ENCODE results near the gene GSTM1.
"Not testable (repeated sequence)": the region's sequence is repeated elsewhere in the genome, so short reads cannot be mapped to it uniquely, and the experiment has no call there.

The GSTM1 gene

DNA sequence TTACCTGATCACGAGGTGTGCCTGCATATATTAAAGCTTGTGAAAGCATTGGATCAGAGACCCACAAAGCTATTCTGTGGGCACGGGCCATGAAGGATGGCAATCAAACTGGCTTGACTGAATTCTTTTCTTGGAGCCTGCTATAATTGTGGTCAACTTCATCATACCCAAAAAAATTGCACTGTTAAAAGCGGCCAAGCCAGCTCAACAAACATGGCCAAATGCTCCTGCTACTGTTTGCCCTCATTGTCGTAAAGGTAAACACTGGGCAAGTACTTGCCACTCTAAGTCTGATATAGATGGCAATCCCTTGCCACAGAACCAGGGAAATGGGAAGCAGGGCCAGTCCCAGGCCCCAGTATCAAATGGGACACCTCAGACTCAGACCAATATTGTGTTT, 17.8 kb downstream of the GSTM1 start:
- DNase-seq (ENCODE audit: low read depth), result no peak
- H3K27me3 ChIP-seq (replicated peaks; ENCODE audit: control insufficient read depth, insufficient read depth, low read length), result no peaks in the 10 kb centered on the region
- no peaks in the 10 kb centered on the region for H3K36me3 ChIP-seq (ENCODE audit: control insufficient read depth, insufficient read depth, low read length, severe bottlenecking)
- peaks cover 6% of the 10 kb centered on the region for H3K9me3 ChIP-seq (ENCODE audit: control insufficient read depth, low read length)
- H3K4me3 ChIP-seq (ENCODE audit: low read length), result no peak overlapping the region
- no peak overlapping the region for H3K9ac ChIP-seq (ENCODE audit: low read length)
- no peaks in the 10 kb centered on the region for H3K4me1 ChIP-seq (ENCODE audit: control insufficient read depth, insufficient read depth, low read length)

DNA sequence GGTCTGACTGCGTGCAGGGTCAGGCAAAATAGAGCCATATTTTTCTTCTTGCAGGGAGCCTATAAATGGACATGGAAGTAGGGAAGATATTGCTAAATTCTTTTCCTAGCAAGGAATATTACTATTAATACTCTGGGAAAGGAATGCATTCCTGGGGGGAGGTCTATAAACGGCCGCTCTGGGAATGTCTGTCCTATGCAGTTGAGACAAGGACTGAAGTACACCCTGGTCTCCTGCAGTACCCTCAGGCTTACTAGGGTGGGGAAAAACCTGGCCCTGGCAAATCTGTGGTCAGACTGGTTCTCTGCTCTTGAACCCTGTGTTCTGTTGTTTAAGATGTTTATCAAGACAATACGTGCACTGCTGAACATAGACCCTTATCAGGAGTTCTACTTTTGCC, 21.3 kb downstream of the GSTM1 start:
- not testable (repeated sequence) for H3K9ac ChIP-seq (ENCODE audit: low read length); H3K36me3 ChIP-seq (ENCODE audit: control insufficient read depth, insufficient read depth, low read length, severe bottlenecking); H3K9me3 ChIP-seq (ENCODE audit: control insufficient read depth, low read length); H3K4me3 ChIP-seq (ENCODE audit: low read length); H3K4me1 ChIP-seq (ENCODE audit: control insufficient read depth, insufficient read depth, low read length); H3K27me3 ChIP-seq (replicated peaks; ENCODE audit: control insufficient read depth, insufficient read depth, low read length); DNase-seq (ENCODE audit: low read depth)

DNA sequence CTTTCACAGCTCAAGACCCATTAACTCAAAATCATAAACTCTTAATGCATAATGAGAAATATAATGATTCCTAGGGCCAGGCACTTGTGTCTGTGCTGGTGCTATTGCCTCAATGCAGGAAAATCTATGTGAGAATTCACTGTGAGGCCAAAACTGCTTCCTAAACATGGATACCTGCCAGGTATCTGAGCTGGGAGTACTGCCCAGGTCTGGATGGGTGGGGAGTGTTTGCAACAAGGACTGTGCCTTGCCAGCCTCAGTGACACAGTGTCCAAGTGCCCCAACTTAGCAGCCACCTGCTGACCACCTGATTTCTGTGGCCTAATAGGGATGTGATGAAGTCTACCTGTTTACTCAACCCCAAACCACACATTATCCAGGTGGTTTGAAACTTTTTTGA, 22.2 kb downstream of the GSTM1 start:
- not testable (repeated sequence) for H3K4me3 ChIP-seq (ENCODE audit: low read length); H3K27me3 ChIP-seq (replicated peaks; ENCODE audit: control insufficient read depth, insufficient read depth, low read length); H3K4me1 ChIP-seq (ENCODE audit: control insufficient read depth, insufficient read depth, low read length); H3K9me3 ChIP-seq (ENCODE audit: control insufficient read depth, low read length); DNase-seq (ENCODE audit: low read depth); H3K36me3 ChIP-seq (ENCODE audit: control insufficient read depth, insufficient read depth, low read length, severe bottlenecking); H3K9ac ChIP-seq (ENCODE audit: low read length)

DNA sequence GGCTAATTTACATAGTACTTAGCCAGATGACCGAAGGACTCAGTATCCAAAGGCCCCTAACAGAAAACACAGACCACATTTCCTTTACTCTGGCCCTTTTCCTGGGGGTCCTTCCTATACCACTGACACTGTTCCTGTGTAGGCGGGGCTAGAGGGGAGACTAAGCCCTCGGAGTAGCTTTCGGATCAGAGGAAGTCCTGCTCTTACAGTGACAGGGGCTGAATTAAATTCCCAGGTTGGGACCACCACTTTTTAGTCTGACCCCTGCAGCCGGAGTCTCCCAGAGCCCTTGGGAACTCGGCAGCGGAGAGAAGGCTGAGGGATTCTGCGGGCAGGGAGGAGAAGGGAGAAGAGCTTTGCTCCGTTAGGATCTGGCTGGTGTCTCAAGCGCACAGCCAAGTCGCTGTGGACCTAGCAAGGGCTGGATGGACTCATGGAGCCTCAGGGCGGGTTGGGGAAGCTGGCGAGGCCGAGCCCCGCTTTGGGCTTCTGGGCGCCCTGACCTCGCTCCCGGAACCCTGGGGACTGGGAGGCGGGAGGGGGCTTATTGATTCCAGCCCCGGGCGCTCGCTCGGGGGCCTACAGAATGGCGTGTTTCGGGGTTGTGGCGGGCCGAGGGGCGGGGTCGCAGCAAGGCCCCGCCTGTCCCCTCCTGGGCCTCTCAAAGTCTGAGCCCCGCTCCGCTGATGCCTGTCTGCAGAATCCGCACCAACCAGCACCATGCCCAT, 24.1 kb downstream of the GSTM1 start, which contains the start of gene GSTM5:
Gene GSTM5 (plus strand): TSS at position 659 of the 728 bp plus-strand sequence. CDS start 62 bp downstream, at position 721.
- Histone ChIP-seq H3K9ac (ENCODE audit: low read length) (peak within 1 kb of the TSS; percentile 60), H3K4me3 (ENCODE audit: low read length) (peak within 1 kb of the TSS; percentile 64)
- DNase-seq (ENCODE audit: low read depth); H3K9me3 ChIP-seq (ENCODE audit: control insufficient read depth, low read length); H3K4me1 ChIP-seq (ENCODE audit: control insufficient read depth, insufficient read depth, low read length); H3K36me3 ChIP-seq (ENCODE audit: control insufficient read depth, insufficient read depth, low read length, severe bottlenecking); H3K27me3 ChIP-seq (replicated peaks; ENCODE audit: control insufficient read depth, insufficient read depth, low read length): not testable (repeated sequence)

DNA sequence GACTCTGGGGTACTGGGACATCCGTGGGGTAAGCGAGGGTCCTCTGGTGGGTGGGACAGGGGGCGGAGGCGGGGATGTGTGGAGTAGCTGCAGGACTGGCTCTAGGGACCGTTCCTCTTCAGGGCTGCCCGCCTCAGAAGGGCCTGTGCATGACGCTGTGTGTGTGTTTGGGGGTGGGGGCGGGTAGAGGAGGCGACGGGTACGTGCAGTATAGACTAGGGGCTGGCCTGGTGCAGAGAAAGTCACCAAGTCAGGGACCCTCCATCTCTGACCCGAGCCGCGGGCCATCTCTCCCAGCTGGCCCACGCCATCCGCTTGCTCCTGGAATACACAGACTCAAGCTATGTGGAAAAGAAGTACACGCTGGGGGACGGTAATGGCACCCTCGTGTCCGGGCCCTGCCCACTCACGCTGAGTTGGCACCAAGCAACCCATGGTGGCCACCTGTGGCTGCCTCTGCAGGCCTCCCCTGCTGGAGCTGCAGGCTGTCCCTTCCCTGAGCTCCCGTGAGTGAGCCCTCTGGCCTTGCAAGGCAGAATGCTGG, 24.8 kb downstream of the GSTM1 start:
- Histone ChIP-seq H3K27me3 (replicated peaks; ENCODE audit: control insufficient read depth, insufficient read depth, low read length) (no peaks in the 10 kb centered on the region), H3K9me3 (ENCODE audit: control insufficient read depth, low read length) (peaks cover 6% of the 10 kb centered on the region), H3K36me3 (ENCODE audit: control insufficient read depth, insufficient read depth, low read length, severe bottlenecking) (no peaks in the 10 kb centered on the region), H3K9ac (ENCODE audit: low read length) (peak overlapping the region; percentile 60), H3K4me1 (ENCODE audit: control insufficient read depth, insufficient read depth, low read length) (peaks cover 9% of the 10 kb centered on the region), H3K4me3 (ENCODE audit: low read length) (peak overlapping the region; percentile 64)
- no peak for DNase-seq (ENCODE audit: low read depth)

DNA sequence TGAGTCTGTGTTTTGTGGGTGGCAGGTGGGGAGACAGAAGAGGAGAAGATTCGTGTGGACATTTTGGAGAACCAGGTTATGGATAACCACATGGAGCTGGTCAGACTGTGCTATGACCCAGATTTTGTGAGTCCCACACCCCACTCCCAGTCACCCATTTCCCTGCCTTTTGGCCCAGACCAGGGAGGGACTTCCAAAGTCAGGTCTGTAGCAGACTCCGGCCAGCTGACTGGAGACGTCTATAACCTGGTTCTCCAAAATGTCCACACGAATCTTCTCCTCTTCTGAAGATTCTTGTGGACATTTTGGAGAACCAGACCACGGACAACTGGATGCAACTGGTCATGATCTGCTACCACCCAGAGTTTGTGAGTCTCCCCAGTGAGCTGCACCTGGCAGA, 26.0 kb downstream of the GSTM1 start:
- Histone ChIP-seq H3K36me3 (ENCODE audit: control insufficient read depth, insufficient read depth, low read length, severe bottlenecking) (no peaks in the 10 kb centered on the region), H3K9me3 (ENCODE audit: control insufficient read depth, low read length) (no peaks in the 10 kb centered on the region), H3K9ac (ENCODE audit: low read length) (no peak overlapping the region), H3K4me3 (ENCODE audit: low read length) (no peak overlapping the region), H3K27me3 (replicated peaks; ENCODE audit: control insufficient read depth, insufficient read depth, low read length) (no peaks in the 10 kb centered on the region), H3K4me1 (ENCODE audit: control insufficient read depth, insufficient read depth, low read length) (peaks cover 9% of the 10 kb centered on the region)
- DNase-seq (ENCODE audit: low read depth), result no peak

DNA sequence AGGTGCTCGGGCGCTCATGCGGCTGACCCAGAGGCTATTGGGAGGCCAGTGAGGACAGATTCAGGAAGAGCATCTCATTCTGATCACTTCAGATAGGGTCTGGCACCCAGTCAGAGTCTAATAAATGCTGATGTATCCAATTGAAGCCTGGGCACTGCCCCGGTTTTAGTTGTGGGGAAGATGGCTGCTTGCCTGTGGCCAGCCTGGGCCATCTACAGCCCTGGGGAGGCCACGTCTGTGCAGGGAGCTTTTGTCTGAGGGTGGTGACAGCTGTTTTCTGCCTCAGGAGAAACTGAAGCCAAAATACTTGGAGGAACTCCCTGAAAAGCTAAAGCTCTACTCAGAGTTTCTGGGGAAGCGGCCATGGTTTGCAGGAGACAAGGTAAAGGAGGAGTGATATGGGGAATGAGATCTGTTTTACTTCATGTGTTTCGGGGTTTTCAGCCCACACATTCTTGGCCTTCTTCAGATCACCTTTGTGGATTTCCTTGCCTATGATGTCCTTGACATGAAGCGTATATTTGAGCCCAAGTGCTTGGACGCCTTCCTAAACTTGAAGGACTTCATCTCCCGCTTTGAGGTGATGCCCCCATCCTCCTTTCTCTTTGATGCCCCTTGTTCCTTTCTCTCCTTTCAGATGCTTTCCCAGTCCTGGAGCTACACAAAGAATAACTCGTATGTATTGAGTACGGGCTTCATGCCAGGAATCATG, 27.2 kb downstream of the GSTM1 start:
- H3K9ac ChIP-seq (ENCODE audit: low read length), result no peak overlapping the region
- H3K36me3 ChIP-seq (ENCODE audit: control insufficient read depth, insufficient read depth, low read length, severe bottlenecking), result no peaks in the 10 kb centered on the region
- no peak overlapping the region for H3K4me3 ChIP-seq (ENCODE audit: low read length)
- H3K9me3 ChIP-seq (ENCODE audit: control insufficient read depth, low read length), result no peaks in the 10 kb centered on the region
- DNase-seq (ENCODE audit: low read depth), result no peak
- no peaks in the 10 kb centered on the region for H3K27me3 ChIP-seq (replicated peaks; ENCODE audit: control insufficient read depth, insufficient read depth, low read length)
- peaks cover 18% of the 10 kb centered on the region for H3K4me1 ChIP-seq (ENCODE audit: control insufficient read depth, insufficient read depth, low read length)

DNA sequence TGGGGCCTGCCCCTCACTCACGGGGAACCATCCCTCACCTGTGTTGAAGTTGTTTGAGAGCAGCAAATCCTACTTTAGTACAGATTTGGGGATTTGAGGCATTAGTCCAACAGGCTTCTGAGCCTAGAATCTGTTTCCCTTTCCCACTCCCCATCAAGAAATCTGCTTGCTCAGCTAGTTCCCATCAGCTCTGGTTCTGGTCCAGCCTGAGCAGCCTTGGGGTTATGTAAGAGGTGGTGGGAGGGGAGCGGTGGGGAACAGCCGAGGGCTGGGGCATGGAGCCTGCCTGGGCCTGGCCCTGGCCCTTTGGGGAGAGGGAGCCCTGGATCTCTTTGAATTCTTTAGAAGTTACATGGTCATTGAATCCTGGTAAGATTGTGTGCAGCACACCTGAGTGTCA, 28.5 kb downstream of the GSTM1 start:
- H3K27me3 ChIP-seq (replicated peaks; ENCODE audit: control insufficient read depth, insufficient read depth, low read length), result no peaks in the 10 kb centered on the region

DNA sequence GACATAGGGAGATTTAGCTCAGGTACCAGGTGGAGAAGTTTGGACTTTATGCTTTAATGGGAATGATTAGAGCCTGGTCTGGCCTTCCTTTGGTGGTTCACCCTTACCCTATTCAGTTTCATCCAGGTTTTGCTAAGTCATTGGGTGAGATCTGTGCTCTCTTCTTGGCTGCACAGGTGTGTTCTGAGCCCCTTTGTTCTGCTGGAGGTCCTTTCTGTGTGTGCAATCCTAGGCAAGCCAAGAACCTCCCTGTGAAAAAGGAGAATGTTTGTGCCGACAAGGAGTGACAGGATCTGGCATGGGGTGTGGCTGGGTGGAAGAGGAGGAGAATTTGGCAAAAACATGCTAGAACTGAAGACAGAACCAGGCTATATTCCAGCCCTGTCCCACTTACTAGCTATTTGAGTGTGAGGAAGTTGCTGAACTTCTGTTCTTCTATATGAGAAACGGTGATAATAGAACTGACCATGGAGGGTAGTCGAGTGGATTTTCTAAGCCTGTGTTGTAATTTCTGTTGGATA, 29.0 kb downstream of the GSTM1 start:
- Histone ChIP-seq H3K4me3 (ENCODE audit: low read length) (no peak overlapping the region), H3K4me1 (ENCODE audit: control insufficient read depth, insufficient read depth, low read length) (peaks cover 22% of the 10 kb centered on the region), H3K9me3 (ENCODE audit: control insufficient read depth, low read length) (no peaks in the 10 kb centered on the region), H3K9ac (ENCODE audit: low read length) (no peak overlapping the region), H3K36me3 (ENCODE audit: control insufficient read depth, insufficient read depth, low read length, severe bottlenecking) (no peaks in the 10 kb centered on the region), H3K27me3 (replicated peaks; ENCODE audit: control insufficient read depth, insufficient read depth, low read length) (no peaks in the 10 kb centered on the region)
- no peak for DNase-seq (ENCODE audit: low read depth)

More for the DNA sequence above, 28.5 kb downstream of the GSTM1 start:
- DNase-seq (ENCODE audit: low read depth), result no peak
- no peaks in the 10 kb centered on the region for H3K9me3 ChIP-seq (ENCODE audit: control insufficient read depth, low read length)
- H3K9ac ChIP-seq (ENCODE audit: low read length), result no peak overlapping the region
- no peaks in the 10 kb centered on the region for H3K36me3 ChIP-seq (ENCODE audit: control insufficient read depth, insufficient read depth, low read length, severe bottlenecking)
- peaks cover 21% of the 10 kb centered on the region for H3K4me1 ChIP-seq (ENCODE audit: control insufficient read depth, insufficient read depth, low read length)
- H3K4me3 ChIP-seq (ENCODE audit: low read length), result no peak overlapping the region

DNA sequence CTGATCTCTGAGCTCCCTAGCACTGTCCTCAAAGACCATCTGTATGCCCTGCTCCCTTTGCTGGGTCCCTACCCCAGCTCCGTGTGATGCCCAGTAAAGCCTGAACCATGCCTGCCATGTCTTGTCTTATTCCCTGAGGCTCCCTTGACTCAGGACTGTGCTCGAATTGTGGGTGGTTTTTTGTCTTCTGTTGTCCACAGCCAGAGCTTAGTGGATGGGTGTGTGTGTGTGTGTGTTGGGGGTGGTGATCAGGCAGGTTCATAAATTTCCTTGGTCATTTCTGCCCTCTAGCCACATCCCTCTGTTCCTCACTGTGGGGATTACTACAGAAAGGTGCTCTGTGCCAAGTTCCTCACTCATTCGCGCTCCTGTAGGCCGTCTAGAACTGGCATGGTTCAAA, 30.1 kb downstream of the GSTM1 start:
- Histone ChIP-seq H3K36me3 (ENCODE audit: control insufficient read depth, insufficient read depth, low read length, severe bottlenecking) (no peaks in the 10 kb centered on the region), H3K27me3 (replicated peaks; ENCODE audit: control insufficient read depth, insufficient read depth, low read length) (no peaks in the 10 kb centered on the region), H3K4me1 (ENCODE audit: control insufficient read depth, insufficient read depth, low read length) (peaks cover 22% of the 10 kb centered on the region), H3K4me3 (ENCODE audit: low read length) (no peak overlapping the region), H3K9me3 (ENCODE audit: control insufficient read depth, low read length) (no peaks in the 10 kb centered on the region), H3K9ac (ENCODE audit: low read length) (no peak overlapping the region)
- no peak for DNase-seq (ENCODE audit: low read depth)

DNA sequence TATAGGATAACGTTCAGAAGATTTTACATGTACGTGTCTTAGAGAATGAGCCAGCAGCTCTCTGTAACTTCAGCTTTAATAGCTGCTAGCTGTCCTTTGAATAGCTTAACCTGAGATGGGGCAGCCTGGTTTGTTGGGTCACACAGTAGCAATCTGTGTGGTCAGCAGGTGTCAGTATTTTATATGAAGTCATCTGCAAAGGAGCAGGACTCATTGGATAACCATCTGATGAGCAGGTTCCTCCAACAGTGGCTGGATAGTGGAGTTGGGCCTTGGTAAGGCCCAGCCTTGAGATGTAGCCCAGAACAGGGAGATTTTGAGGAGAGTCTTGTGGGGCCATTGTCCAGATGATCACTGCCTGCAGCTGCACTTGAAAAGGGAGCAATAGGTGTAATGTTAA, 30.9 kb downstream of the GSTM1 start:
- H3K9me3 ChIP-seq (ENCODE audit: control insufficient read depth, low read length), result no peaks in the 10 kb centered on the region
- H3K27me3 ChIP-seq (replicated peaks; ENCODE audit: control insufficient read depth, insufficient read depth, low read length), result no peaks in the 10 kb centered on the region
- H3K9ac ChIP-seq (ENCODE audit: low read length), result no peak overlapping the region
- DNase-seq (ENCODE audit: low read depth), result no peak
- H3K36me3 ChIP-seq (ENCODE audit: control insufficient read depth, insufficient read depth, low read length, severe bottlenecking), result no peaks in the 10 kb centered on the region
- H3K4me3 ChIP-seq (ENCODE audit: low read length), result no peak overlapping the region
- peaks cover 22% of the 10 kb centered on the region for H3K4me1 ChIP-seq (ENCODE audit: control insufficient read depth, insufficient read depth, low read length)
